Measurements from ENCODE around the gene OR1N2. TPM values are rescaled to one million over a fixed set of nuclear protein-coding genes. Genes with fewer than 3 reads are reported as not detected.

The OR1N2 gene
- total RNA-seq, 4 donors from 2014 or later: not detected

DNA sequence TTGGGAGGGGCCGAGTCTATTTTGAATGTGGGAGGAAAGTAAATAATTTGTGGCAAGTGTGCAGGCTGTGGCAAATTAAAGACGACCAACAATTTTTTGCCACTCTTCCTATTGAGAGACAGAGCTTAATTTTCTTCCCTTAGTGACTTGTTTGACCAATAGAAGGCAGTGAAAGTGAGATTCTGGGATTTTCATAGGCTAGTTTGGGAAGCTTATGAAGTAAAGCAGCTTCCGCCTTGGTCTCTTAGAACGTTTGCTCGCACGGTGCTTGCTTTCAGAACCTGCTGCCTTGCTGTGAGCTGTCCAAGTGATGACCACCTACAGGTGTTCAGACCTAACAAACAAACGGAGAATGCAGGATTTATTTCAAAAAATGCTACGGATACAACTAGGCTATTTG, 6.7 kb upstream of the OR1N2 start:
- 58% methylated on average over 8 of the region's 8 CpGs for WGBS

DNA sequence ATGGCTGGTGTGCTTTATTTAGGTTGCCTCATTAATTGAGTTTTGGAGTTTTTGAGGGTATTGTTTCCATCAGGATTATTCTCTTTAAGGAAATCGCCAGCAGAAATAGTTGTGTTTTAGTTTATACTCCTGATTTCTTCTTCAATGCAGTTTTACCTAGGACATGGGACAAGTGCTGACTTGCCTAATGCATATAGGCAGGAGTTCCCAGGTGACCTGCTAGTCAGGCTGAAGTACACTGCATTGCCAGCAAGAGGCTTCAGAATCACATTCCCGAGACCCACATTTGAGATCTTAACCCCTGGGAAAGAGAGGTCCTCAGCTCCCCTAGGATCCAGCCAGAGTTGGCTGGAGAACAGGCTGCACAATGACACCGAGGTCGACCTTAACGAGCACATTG, 1.5 kb upstream of the OR1N2 start:
- Histone ChIP-seq H3K9me3 (no peaks in the 10 kb centered on the region), H3K27me3 (no peaks in the 10 kb centered on the region), H3K4me1 (no peaks in the 10 kb centered on the region), H3K36me3 (no peaks in the 10 kb centered on the region), H3K27ac (no peak overlapping the region), H3K4me3 (no peak overlapping the region)
- WGBS: 56% methylated on average over 5 of the region's 5 CpGs
- DNase-seq (ENCODE audit: low spot score in 2 of 2): no peak
- no peak for TF ChIP-seq POLR2AphosphoS5 (IDR thresholded peaks at IDR 0.05)
- no peak for TF ChIP-seq EP300 (IDR thresholded peaks at IDR 0.05)
- TF ChIP-seq POLR2A (IDR thresholded peaks at IDR 0.05): no peak
- TF ChIP-seq, protein P1, sequence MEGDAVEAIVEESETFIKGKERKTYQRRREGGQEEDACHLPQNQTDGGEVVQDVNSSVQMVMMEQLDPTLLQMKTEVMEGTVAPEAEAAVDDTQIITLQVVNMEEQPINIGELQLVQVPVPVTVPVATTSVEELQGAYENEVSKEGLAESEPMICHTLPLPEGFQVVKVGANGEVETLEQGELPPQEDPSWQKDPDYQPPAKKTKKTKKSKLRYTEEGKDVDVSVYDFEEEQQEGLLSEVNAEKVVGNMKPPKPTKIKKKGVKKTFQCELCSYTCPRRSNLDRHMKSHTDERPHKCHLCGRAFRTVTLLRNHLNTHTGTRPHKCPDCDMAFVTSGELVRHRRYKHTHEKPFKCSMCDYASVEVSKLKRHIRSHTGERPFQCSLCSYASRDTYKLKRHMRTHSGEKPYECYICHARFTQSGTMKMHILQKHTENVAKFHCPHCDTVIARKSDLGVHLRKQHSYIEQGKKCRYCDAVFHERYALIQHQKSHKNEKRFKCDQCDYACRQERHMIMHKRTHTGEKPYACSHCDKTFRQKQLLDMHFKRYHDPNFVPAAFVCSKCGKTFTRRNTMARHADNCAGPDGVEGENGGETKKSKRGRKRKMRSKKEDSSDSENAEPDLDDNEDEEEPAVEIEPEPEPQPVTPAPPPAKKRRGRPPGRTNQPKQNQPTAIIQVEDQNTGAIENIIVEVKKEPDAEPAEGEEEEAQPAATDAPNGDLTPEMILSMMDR (IDR thresholded peaks at IDR 0.05): no peak

More for the DNA sequence above, 6.7 kb upstream of the OR1N2 start:
- DNase-seq (ENCODE audit: low spot score in 2 of 2): no peak
- H3K4me1 ChIP-seq: no peaks in the 10 kb centered on the region
- H3K27ac ChIP-seq: no peak overlapping the region
- H3K36me3 ChIP-seq: no peaks in the 10 kb centered on the region
- H3K4me3 ChIP-seq: no peak overlapping the region
- no peak for TF ChIP-seq POLR2A (IDR thresholded peaks at IDR 0.05)
- no peak for TF ChIP-seq EP300 (IDR thresholded peaks at IDR 0.05)
- TF ChIP-seq POLR2AphosphoS5 (IDR thresholded peaks at IDR 0.05): no peak
- TF ChIP-seq, protein P1 (IDR thresholded peaks at IDR 0.05): no peak
- no peaks in the 10 kb centered on the region for H3K9me3 ChIP-seq
- no peaks in the 10 kb centered on the region for H3K27me3 ChIP-seq

DNA sequence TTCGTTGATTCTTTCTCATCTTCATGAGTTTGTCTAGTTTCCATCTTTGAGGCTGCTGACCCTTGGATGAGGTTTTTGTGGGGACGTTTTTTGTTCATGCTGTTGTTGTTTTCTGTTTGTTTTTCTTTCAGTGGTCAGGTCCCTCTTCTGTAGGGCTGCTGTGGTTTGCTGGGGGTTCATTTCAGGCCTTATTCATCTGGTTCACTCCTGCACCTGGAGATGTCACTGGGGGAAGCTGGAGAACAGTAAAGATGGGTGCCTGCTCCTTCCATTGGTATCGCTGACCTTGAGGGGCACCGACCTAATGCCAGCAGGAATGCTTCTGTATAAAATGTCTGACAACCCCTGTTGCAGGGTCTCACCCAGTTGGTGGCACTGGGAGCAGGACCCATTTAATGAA, 8.5 kb downstream of the OR1N2 start:
- H3K9me3 ChIP-seq: no peaks in the 10 kb centered on the region
- no peak for DNase-seq (ENCODE audit: low spot score in 2 of 2)
- H3K27ac ChIP-seq: no peak overlapping the region
- WGBS: 83% methylated on average over 4 of the region's 4 CpGs
- H3K4me3 ChIP-seq: no peak overlapping the region
- TF ChIP-seq, protein P1 (IDR thresholded peaks at IDR 0.05): no peak
- no peak for TF ChIP-seq POLR2AphosphoS5 (IDR thresholded peaks at IDR 0.05)
- no peak for TF ChIP-seq EP300 (IDR thresholded peaks at IDR 0.05)
- no peak for TF ChIP-seq POLR2A (IDR thresholded peaks at IDR 0.05)
- H3K27me3 ChIP-seq: no peaks in the 10 kb centered on the region
- no peaks in the 10 kb centered on the region for H3K4me1 ChIP-seq
- H3K36me3 ChIP-seq: no peaks in the 10 kb centered on the region

DNA sequence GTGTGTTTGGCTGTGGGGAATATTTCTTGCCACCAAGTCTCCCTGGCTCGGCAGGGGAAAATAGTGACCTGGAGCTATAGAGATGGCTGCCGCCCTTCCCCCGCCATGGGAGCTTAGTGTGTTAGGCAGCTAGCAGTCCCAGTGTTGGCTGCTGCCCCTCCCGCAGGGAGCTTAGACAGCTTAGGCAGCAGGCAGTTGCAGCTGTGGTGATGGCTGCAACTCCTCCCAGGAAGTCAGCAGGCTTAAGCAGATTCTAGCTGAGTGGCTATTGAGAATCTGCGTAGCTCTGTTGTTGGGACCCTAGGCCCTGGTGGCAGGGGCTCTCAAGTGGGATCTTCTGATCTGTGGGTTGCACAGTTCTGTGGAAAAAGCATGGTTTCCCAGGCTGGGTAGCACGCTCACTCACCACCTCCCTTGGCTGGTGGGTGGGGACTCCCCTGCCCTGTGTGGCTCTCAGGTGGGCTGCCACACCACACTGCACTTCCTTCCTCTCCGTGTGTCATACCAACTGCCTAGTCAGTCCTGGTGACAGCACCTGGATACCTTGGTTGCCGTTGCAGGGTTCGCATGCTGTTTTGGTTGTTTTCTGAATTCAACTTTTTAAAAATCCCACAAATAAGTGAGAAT, 9.3 kb downstream of the OR1N2 start:
- 51% methylated on average over 6 of the region's 9 CpGs for WGBS
- Histone ChIP-seq H3K27me3 (no peaks in the 10 kb centered on the region), H3K27ac (no peak overlapping the region), H3K9me3 (no peaks in the 10 kb centered on the region), H3K36me3 (no peaks in the 10 kb centered on the region), H3K4me3 (no peak overlapping the region), H3K4me1 (no peaks in the 10 kb centered on the region)
- TF ChIP-seq EP300 (IDR thresholded peaks at IDR 0.05): no peak
- TF ChIP-seq POLR2A (IDR thresholded peaks at IDR 0.05): no peak
- TF ChIP-seq POLR2AphosphoS5 (IDR thresholded peaks at IDR 0.05): no peak
- no peak for DNase-seq (ENCODE audit: low spot score in 2 of 2)

DNA sequence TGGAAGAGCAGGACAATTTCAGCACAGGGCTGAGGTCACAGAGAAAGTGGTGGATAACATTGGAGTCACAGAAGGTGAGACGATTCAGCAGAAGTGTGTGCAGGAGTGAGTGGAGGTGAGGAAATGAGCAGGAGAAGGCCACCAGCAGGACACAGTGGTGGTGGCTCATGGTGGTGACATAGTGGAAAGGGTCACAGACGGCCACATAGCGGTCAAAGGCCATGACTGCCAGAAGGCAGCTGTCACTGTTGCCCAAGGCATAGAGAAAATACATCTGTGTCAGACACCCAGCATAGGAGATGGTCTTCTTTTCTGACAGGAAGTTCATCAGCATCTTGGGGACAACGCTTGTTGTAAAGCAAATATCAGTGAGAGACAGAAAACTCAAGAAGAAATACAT, 15.0 kb downstream of the OR1N2 start:
- Histone ChIP-seq H3K9me3 (no peaks in the 10 kb centered on the region), H3K27ac (no peak overlapping the region), H3K36me3 (no peaks in the 10 kb centered on the region), H3K4me1 (no peaks in the 10 kb centered on the region), H3K27me3 (no peaks in the 10 kb centered on the region), H3K4me3 (no peak overlapping the region)
- no peak for DNase-seq (ENCODE audit: low spot score in 2 of 2)
- WGBS: 93% methylated on average over 4 of the region's 4 CpGs
- TF ChIP-seq, protein P1 (IDR thresholded peaks at IDR 0.05): no peak
- TF ChIP-seq POLR2A (IDR thresholded peaks at IDR 0.05): no peak
- TF ChIP-seq EP300 (IDR thresholded peaks at IDR 0.05): no peak
- TF ChIP-seq POLR2AphosphoS5 (IDR thresholded peaks at IDR 0.05): no peak

DNA sequence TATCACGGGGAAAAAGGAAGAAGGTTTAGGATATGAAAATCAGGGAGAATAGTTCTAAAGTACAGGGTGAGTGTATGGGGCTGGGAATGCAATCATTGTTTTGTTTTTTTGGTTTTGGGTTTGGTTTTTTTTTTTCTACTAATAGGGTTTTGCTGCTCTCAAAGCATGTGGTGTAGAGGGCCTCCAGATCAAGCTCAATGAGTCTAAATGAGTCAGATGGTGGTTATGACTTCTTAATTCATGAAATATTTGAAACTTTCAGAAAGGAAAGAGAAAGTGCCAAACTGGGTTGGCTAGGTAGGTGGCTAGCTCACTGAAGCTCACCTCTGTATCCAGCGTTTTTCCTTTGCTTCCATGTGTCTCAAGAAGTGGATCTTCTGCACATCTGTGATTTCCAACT, 19.5 kb downstream of the OR1N2 start:
- H3K4me1 ChIP-seq: no peaks in the 10 kb centered on the region
- WGBS: 79% methylated on average over 2 of the region's 2 CpGs

More for the DNA sequence above, 19.5 kb downstream of the OR1N2 start:
- no peak for DNase-seq (ENCODE audit: low spot score in 2 of 2)
- Histone ChIP-seq H3K9me3 (no peaks in the 10 kb centered on the region), H3K27ac (no peak overlapping the region), H3K27me3 (no peaks in the 10 kb centered on the region), H3K36me3 (no peaks in the 10 kb centered on the region), H3K4me3 (no peak overlapping the region)
- TF ChIP-seq POLR2A (IDR thresholded peaks at IDR 0.05): no peak
- TF ChIP-seq POLR2AphosphoS5 (IDR thresholded peaks at IDR 0.05): no peak
- TF ChIP-seq, protein P1 (IDR thresholded peaks at IDR 0.05): no peak
- no peak for TF ChIP-seq EP300 (IDR thresholded peaks at IDR 0.05)

All from suprapubic skin (tissue), 4 donors.